Stomach (tissue), 9 donors: ENCODE data around the gene UPF1. TPM values are rescaled to one million over a fixed set of nuclear protein-coding genes. Genes with fewer than 3 reads are reported as not detected.
A peak's percentile ranks its signal among the peaks of the same experiment; 100 is the strongest.

Source experiments
- DNase-seq, 2 donors: peaks; one replicate each; pipeline versions ENCODE4 v3.0.0 to v3.0.0-alpha.2; 2013 to 2019
- H3K27ac ChIP-seq, 5 donors: fragments of 200-600 bp in 4 of 5; sonication (generic) in 4 of 5; one replicate each; pipeline ENCODE4 v1.5.1; 2013 to 2019; ENCODE audit warnings: mild to moderate bottlenecking in 1 of 5, moderate library complexity in 1 of 5
- H3K27me3 ChIP-seq, 3 donors: fragments of 200-600 bp; sonication (generic); one replicate each; pipeline ENCODE4 v1.5.1; 2017 to 2019; ENCODE audit warnings: mixed run types in 1 of 3
- H3K36me3 ChIP-seq, 4 donors: fragments of 200-600 bp; sonication (generic); 1 replicate in 3 of 4; 2 replicates in 1 of 4; pipeline ENCODE4 v1.5.1; 2016 to 2019
- H3K4me1 ChIP-seq, 4 donors: fragments of 200-600 bp; sonication (generic); one replicate each; pipeline ENCODE4 v1.5.1; 2016 to 2019
- H3K4me3 ChIP-seq, 4 donors: fragments of 200-600 bp; sonication (generic) in 3 of 4; one replicate each; pipeline ENCODE4 v1.5.1; 2016 to 2019; ENCODE audit warnings: mild to moderate bottlenecking in 1 of 4
- H3K9me3 ChIP-seq, 4 donors: fragments of 200-600 bp; sonication (generic); one replicate each; pipeline ENCODE4 v1.5.1; 2016 to 2019
- EP300 ChIP-seq: sonication (generic); formaldehyde crosslinking; IDR thresholded peaks from one replicate; pipeline ENCODE4 v1.6.1; 2017; ENCODE audit warnings: antibody characterized with exemption
- POLR2A ChIP-seq, 4 donors: fragments of 450-650 bp; IDR thresholded peaks; one replicate each; pipeline ENCODE4 v1.6.1; 2016; ENCODE audit warnings: antibody characterized with exemption in 4 of 4, control low read depth in 2 of 4, mild to moderate bottlenecking in 1 of 4, moderate library complexity in 1 of 4
- POLR2AphosphoS5 ChIP-seq, 3 donors: sonication (generic); formaldehyde crosslinking; IDR thresholded peaks; one replicate each; pipeline ENCODE4 v1.6.1; 2016; ENCODE audit warnings: antibody characterized with exemption in 3 of 3
- WGBS, 5 donors: extraction: QIAGEN DNeasy Blood & Tissue Kit in 3 of 5; methylation state at CpG; one replicate each; pipeline versions ENCODE4 v1.1.5 to v1.1.7; 2013 to 2018; 5-methylcytosine and 5-hydroxymethylcytosine counted together
- intact Hi-C: fragments of 100-400 bp; cut with DNase I; formaldehyde crosslinking; loops from one replicate; pipeline ENCODE4 v1.15.1; 2023; ENCODE audit warnings: low total_unique reads
- polyA plus RNA-seq, 3 donors: library from polyadenylated mRNA; stranded (reverse); fragments of 200-250 nt; gene quantifications; one replicate each; pipeline ENCODE4 v1.2.3, GENCODE V29; 2013
- total RNA-seq, 5 donors: library from RNA; depleted of rRNA; stranded (reverse); fragments of >200 nt; gene quantifications; one replicate each; pipeline versions ENCODE4 v1.1.0 to v1.2.3, GENCODE V29; 2014 to 2016
- TF ChIP-seq, protein P1 (sequence below), 7 experiments: fragments of 450-650 bp in 4 of 7; fragments of 200-600 bp in 3 of 7; sonication (generic) in 3 of 7; IDR thresholded peaks; one replicate each; pipeline ENCODE4 v1.5.1; 2016 to 2019; ENCODE audit warnings: antibody characterized with exemption in 7 of 7, control low read depth in 2 of 7, mild to moderate bottlenecking in 1 of 7
- donor health status: healthy with polysubstance abuse.
- donor health status: Bipolar disorder and iron deficiency.
- donor health status: healthy.

Gene UPF1
- total and polyA plus RNA-seq, 8 donors: 26.3 to 111 (median 38.7) TPM

DNA sequence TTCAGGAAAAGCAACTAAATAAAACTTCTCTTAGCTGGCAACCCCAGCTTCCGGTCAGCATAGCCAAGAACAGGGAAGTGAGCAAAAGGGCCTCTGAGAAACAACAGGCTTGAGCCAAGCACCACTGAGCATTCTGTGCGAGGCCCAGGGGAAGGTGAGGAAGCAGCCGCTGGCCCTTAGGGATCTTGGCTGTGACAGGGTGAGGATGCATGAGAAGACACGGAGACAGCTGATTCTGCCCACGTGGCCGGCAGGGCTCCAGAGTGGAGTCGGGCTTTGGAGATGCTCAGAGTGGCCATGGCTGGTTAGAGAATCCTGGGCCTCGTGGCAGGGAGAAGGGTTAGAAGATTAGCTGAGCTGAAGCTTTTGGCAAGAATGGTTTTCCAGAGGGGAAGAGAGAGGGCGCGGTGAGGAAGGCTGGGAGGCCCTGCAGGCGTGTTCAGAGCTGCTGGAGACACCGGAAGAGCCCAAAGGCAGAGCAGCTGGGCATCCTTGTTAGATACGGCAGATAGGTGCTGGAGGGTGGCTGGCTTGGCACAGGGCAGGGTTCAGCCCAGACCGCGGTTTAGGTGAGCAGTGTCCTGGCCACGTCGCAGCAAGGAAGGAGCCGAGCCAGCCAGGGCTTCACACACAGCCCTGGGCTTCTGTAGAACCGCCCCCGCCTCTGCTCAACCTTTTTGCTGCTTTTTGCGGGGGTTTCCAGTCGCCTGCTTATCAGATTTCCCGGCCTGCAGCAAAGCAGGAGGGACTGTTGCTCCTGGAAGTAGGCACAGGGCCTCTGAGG, 17.3 kb downstream of the UPF1 start:
- intact Hi-C loops: loop anchor here (5.0 to 10.0 kb wide), 2 partner anchors 257 to 394 kb away; no protein-coding TSS in a partner anchor
- peak in 1 of 2 donors; percentile 58 for DNase-seq
- 51 to 79% (median 62%) methylated on average over 20 to 23 of the region's 23 CpGs for WGBS, 5 donors

DNA sequence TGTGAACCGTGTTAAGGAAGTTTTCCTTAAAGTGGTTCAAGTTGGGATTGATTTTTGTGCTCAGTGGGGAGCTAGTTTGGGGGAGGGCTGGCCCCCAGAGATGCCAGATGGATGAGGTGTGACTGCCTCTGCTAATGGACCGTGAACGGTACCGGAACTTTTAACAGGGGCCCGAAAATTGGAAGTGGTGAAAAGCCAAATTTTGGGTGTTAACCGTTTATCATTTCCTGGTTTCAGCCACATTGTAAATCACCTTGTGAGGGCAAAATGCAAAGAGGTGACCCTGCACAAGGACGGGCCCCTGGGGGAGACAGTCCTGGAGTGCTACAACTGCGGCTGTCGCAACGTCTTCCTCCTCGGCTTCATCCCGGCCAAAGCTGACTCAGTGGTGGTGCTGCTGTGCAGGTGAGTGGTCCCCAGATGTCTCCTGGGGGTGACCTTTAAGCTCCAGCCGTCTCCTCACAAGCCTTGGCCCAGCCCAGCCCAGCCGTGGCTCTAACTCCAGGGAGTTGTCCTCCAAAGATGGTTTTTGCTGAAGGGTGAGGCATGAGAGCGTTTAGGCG, 18.2 kb downstream of the UPF1 start:
- no peak for DNase-seq
- H3K4me1 ChIP-seq: peaks cover 33 to 61% (median 57%) of the 10 kb centered on the region in 4 donors
- WGBS, 5 donors: 63 to 79% (median 68%) methylated on average over 16 of the region's 16 CpGs
- intact Hi-C loops: loop anchor here (5.0 to 10.0 kb wide), 2 partner anchors 258 to 395 kb away; no protein-coding TSS in a partner anchor
- no peak for TF ChIP-seq POLR2AphosphoS5 (IDR thresholded peaks at IDR 0.05)
- TF ChIP-seq POLR2A (IDR thresholded peaks at IDR 0.05): no peak
- TF ChIP-seq, protein P1, sequence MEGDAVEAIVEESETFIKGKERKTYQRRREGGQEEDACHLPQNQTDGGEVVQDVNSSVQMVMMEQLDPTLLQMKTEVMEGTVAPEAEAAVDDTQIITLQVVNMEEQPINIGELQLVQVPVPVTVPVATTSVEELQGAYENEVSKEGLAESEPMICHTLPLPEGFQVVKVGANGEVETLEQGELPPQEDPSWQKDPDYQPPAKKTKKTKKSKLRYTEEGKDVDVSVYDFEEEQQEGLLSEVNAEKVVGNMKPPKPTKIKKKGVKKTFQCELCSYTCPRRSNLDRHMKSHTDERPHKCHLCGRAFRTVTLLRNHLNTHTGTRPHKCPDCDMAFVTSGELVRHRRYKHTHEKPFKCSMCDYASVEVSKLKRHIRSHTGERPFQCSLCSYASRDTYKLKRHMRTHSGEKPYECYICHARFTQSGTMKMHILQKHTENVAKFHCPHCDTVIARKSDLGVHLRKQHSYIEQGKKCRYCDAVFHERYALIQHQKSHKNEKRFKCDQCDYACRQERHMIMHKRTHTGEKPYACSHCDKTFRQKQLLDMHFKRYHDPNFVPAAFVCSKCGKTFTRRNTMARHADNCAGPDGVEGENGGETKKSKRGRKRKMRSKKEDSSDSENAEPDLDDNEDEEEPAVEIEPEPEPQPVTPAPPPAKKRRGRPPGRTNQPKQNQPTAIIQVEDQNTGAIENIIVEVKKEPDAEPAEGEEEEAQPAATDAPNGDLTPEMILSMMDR (IDR thresholded peaks at IDR 0.05): no peak
- TF ChIP-seq EP300: no peak
- H3K9me3 ChIP-seq: no peaks in the 10 kb centered on the region
- peaks cover 59 to 80% (median 70%) of the 10 kb centered on the region in 4 donors for H3K36me3 ChIP-seq
- H3K4me3 ChIP-seq: no peak overlapping the region
- no peaks in the 10 kb centered on the region for H3K27me3 ChIP-seq
- H3K27ac ChIP-seq: peak overlapping the region in 4 of 5 donors; percentile 71 to 81 (median 77)

More for the DNA sequence above, 17.3 kb downstream of the UPF1 start:
- Histone ChIP-seq H3K4me3 (peak overlapping the region in 1 of 4 donors; percentile 2), H3K27me3 (no peaks in the 10 kb centered on the region), H3K9me3 (no peaks in the 10 kb centered on the region), H3K4me1 (peaks cover 33 to 69% (median 66%) of the 10 kb centered on the region in 4 donors), H3K27ac (peak overlapping the region; percentile 2 to 81 (median 73)), H3K36me3 (peaks cover 51 to 71% (median 62%) of the 10 kb centered on the region in 4 donors)
- TF ChIP-seq POLR2AphosphoS5 (IDR thresholded peaks at IDR 0.05): peak; percentile 7 to 43 (median 7)
- TF ChIP-seq, protein P1 (IDR thresholded peaks at IDR 0.05): no peak
- TF ChIP-seq POLR2A (IDR thresholded peaks at IDR 0.05): no peak
- no peak for TF ChIP-seq EP300

DNA sequence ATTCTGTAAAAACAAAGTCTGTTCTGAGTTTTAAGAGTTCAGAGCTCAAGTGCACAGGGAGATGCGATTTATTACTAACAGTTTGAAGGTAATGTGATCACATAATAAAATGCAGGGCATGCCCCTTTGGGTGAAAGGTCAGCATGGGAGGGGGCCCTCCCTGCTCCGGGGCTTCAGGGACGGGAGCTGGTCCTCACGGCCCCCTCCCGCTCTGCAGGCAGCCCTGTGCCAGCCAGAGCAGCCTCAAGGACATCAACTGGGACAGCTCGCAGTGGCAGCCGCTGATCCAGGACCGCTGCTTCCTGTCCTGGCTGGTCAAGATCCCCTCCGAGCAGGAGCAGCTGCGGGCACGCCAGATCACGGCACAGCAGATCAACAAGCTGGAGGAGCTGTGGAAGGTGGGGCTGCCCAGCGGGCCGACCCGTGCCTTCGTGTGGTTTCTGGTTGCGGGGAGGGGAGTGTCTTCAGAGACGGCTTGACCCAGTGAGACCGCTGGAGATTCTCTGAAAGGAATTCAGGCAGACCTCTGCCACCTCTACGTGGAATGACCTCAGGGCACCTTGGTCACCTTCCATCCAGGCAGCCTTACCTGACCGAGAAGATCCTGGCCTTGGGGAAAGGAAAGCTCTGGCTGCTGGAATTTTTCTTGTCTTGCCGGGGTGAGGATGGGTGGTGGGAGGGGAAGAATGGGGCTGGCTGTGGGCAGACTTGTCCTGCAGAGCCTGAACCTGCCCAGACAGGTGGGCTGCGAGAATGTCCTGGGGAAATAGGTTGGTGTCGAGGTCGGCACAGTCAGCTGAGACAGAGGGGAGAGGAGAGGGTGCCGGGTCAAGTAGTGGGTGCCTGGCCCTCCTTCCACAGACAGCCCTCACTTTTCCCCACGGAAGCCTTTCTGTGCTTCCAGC, 19.0 kb downstream of the UPF1 start:
- 73 to 87% (median 85%) methylated on average over 25 to 27 of the region's 27 CpGs for WGBS, 5 donors
- Histone ChIP-seq H3K27me3 (no peaks in the 10 kb centered on the region), H3K4me1 (peaks cover 33 to 53% (median 50%) of the 10 kb centered on the region in 4 donors), H3K9me3 (no peaks in the 10 kb centered on the region), H3K4me3 (no peak overlapping the region), H3K36me3 (peaks cover 67 to 88% (median 78%) of the 10 kb centered on the region in 4 donors), H3K27ac (peak overlapping the region in 4 of 5 donors; percentile 71 to 81 (median 77))
- no peak for TF ChIP-seq POLR2AphosphoS5 (IDR thresholded peaks at IDR 0.05)
- TF ChIP-seq, protein P1 (IDR thresholded peaks at IDR 0.05): no peak
- no peak for TF ChIP-seq POLR2A (IDR thresholded peaks at IDR 0.05)
- no peak for TF ChIP-seq EP300
- DNase-seq: no peak
- intact Hi-C loops: no loop called here
